ENCODE measurements around the gene THSD7A.

THSD7A gene

GRCh38 chr7:11706666-11707605 lies 125.1 kb downstream of the THSD7A start:
- DNase-seq: no peak

- DNase-seq: no peak
Measured at GRCh38 chr7:11703829-11704228, 128.2 kb downstream of the THSD7A start.

- no peak for DNase-seq
Measured at GRCh38 chr7:11702938-11703337, 129.1 kb downstream of the THSD7A start.

GRCh38 chr7:11701829-11702560 lies 130.0 kb downstream of the THSD7A start:
- no peak for DNase-seq

GRCh38 chr7:11699666-11700065 lies 132.3 kb downstream of the THSD7A start:
- DNase-seq: no peak

- DNase-seq: no peak
Measured at GRCh38 chr7:11698384-11698871, 133.6 kb downstream of the THSD7A start.

GRCh38 chr7:11690395-11690794 lies 141.6 kb downstream of the THSD7A start:
- no peak for DNase-seq

GRCh38 chr7:11689096-11689495 lies 142.9 kb downstream of the THSD7A start:
- no peak for DNase-seq

GRCh38 chr7:11681461-11681860 lies 150.5 kb downstream of the THSD7A start:
- DNase-seq: no peak

- no peak for DNase-seq
Measured at GRCh38 chr7:11675163-11675562, 156.8 kb downstream of the THSD7A start.

GRCh38 chr7:11668727-11669126 lies 163.3 kb downstream of the THSD7A start:
- DNase-seq: no peak

- no peak for DNase-seq
Measured at GRCh38 chr7:11667810-11668185, 164.2 kb downstream of the THSD7A start.

- no peak for DNase-seq
Measured at GRCh38 chr7:11667071-11667809, 164.8 kb downstream of the THSD7A start.

GRCh38 chr7:11665357-11665756 lies 166.6 kb downstream of the THSD7A start:
- DNase-seq: no peak

GRCh38 chr7:11655642-11656041 lies 176.4 kb downstream of the THSD7A start:
- no peak for DNase-seq

GRCh38 chr7:11655163-11655562 lies 176.8 kb downstream of the THSD7A start:
- DNase-seq: no peak

GRCh38 chr7:11650500-11650899 lies 181.5 kb downstream of the THSD7A start:
- no peak for DNase-seq

- DNase-seq: no peak
Measured at GRCh38 chr7:11650030-11650429, 182.0 kb downstream of the THSD7A start.

- DNase-seq: no peak
Measured at GRCh38 chr7:11648980-11649379, 183.0 kb downstream of the THSD7A start.

- DNase-seq: no peak
Measured at GRCh38 chr7:11648101-11648500, 183.9 kb downstream of the THSD7A start.

GRCh38 chr7:11642841-11643240 lies 189.2 kb downstream of the THSD7A start:
- DNase-seq: no peak

GRCh38 chr7:11642276-11642675 lies 189.7 kb downstream of the THSD7A start:
- DNase-seq: no peak
